Medulla oblongata (tissue), 1 donor: Measurements from ENCODE around the gene ATG101.

Experiments used
- DNase-seq: peaks from one replicate; pipeline ENCODE4 v3.0.0-alpha.2; 2015; ENCODE audit errors: extremely low spot score

The ATG101 gene

GRCh38 chr12:52057638-52058576 lies 11.9 kb upstream of the ATG101 start:
- DNase-seq = no peak

- no peak for DNase-seq
Observed at GRCh38 chr12:52058631-52059361, 11.0 kb upstream of the ATG101 start.

DNA sequence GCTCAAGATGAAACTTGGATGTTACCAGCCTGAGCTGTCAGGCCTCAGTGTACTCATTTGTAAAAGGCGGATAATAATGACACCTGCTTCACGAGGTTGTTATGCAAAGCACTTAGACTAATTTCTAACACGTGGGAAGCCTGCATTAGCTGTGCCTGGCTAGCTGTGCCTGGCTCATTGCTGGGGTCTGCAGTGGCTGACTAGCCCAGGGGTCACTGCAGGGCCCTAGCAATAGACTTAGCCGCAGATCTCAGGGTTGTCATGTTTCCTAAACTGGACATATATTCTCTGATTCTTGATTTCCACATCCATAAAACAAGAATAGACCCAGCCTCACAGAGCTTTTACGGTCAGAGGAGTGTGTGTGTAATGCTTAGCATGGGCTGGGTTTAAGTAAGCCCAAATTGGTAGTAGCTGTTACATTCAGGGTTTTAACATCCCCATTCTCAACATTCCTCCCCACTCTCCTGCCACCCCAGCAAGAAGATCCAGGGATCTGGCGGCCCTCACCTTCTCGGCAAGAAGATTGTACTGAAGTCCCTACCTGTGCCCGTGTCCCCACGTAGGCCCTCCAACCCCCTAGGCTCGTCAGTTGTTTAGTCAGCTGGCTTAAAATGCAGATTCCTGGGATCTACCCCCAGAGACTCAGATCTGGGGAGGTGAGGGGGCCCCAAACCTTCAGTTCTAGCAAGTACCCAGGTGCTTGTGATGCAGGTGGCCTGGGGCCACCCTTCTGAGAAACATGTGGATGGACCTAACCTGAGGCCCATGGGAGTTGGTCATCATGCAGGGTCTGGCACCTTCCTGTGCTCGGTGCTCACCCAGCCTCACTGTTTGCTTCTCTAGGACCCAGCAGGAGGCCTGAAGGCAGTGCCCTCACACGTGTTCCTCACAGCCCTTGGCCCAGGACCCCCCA lies 9.9 kb upstream of the ATG101 start:
- no peak for DNase-seq

DNA sequence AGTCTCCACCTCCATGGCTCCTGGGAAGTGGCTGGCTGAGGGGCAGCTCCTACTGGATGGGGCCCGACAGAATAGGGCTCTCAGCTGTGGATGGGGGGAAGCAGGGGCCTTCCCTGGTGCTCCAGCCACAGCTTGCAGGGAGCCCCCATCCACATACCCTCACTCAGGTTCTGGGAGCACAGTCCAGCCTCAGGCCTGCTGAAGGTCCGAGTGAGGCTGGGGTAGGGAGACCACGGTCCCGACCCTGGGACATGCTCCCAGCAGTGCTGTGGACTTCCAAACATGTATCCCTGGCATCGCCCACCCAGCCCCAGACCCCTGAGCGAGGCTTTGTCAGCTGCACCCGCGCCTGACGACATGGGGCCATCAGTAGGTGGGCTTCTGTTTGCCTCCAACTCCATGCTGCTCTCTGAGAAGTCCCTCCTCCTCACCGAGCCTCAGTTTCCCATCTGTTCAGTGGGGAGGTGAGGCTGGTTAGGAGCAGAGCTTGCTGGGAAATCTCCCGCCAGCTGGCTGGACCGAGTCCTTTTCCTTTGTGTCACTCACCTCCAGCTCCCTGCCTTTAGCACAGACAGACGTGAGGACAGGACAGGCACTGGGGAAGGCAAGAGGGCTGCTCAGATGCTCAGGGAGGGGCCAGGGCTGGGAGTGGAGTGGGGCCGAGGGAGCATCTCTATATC lies 9.1 kb upstream of the ATG101 start:
- DNase-seq = no peak

DNA sequence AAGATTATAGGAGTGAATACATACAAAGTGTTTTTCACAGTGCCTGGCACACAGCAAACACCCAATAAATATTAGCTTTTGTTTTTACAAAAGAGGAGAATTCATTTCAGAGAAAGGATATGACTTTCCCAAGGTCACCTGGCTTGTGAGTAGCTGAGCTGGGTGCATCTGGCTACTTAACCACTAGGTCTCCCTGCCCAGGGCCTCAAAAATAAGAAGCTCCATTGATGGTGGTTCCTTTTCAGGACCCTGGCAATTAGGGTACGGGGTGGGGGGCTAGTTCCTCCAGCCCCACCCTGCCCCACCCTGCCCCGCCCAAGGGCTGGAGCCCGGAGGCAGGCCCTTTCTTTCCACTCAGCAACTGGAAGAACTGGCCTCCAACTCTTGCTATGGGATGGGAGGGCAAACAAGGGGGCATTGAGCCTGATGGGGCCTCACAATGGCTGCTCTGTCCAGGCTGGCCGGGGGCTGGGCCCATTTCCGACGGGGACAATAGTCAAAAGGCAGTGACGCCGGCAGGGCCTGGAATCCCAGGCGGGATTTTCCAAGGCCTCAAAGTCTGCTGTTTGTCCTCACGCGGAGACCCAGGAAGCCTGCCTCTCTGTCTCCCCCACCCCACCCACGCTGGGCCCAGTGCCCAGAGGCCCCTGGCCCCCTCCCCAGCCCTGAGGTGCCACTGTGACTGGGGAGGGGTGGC lies 8.2 kb upstream of the ATG101 start:
- peak; percentile 94 for DNase-seq

DNA sequence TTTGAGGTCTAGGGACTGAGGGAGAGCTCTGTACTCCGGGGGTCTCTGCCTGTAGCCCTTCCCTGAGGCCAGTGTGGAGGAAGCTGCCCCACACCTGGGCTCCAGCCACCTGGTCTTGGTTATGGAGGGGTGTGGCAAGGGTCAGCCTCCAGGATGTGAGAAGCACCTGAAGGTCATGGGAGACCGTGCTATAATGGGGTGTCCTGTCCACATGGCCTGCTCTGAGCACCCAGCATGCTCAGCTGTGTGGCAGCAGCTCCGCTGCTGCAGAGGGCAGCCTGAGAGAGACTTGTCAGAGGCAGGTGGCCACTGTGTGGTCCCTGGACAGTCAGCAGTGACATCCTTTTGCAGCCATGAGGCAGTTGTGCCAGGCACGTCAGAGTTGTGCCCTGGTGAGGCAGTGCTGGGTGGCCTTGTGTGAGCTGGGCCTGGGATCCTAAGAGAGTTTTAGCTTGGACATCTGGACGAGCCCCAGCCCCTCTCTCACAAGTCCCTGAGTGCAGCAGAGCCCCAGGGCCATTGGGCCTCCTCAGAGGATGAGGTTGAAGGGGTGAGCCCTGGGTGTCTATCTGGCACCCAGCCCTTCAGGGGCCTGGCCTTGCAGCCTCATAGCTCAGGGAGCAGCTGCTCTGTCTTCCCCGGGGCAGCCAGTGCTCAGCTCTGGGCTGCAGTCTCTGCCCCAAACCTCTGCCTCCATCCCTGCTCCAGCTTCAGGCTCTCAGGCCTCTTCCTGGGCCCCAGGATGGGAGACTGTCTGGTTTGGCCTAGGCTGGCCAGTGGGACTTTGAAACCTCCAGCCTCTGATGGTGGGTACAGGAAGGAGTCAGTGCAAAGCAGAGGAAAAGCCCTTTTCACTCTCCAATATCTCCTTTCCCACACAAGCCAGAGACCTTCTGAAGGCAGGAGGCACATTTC lies 7.4 kb upstream of the ATG101 start:
- DNase-seq = no peak

DNA sequence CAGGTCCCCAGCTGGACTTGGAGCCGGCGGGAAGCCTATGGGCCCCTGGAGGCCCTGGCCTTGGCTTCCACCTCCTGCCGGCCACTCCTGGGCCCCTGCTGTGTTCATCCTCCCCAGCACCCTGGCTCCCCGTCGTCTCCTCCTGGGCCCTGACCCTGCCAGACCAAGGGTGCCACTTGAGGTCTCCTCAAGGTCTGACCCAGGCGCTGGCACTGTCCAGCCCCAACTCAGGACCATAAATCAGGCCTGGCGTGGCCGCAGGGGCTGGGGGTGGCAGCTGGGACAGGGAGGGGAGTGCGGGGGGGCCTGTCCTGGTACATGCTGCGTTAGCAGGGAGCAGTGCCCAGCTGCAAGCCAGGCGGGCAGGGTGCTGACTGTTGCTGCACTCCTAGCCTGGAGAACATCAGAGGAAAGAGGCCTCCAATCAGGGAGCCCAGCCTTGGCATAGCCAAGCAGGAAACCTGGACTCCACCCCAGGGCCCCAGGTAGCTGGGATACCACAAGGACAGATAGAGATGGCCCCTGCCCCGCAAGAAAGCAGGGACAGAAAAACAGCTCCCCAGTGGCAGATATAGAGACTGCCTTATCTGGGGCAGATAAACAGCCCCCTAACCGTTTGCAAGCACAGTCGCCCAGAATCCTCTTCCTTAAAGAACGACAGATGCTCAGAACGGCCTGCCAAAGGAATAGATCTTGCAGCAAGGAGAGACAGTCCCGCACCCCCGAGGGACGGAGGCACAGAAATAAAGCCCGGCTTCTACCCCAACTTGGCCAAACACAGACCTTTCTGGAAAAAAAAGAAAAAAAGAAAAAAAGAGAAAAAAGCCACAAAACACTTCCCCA lies 6.5 kb upstream of the ATG101 start:
- no peak for DNase-seq

DNA sequence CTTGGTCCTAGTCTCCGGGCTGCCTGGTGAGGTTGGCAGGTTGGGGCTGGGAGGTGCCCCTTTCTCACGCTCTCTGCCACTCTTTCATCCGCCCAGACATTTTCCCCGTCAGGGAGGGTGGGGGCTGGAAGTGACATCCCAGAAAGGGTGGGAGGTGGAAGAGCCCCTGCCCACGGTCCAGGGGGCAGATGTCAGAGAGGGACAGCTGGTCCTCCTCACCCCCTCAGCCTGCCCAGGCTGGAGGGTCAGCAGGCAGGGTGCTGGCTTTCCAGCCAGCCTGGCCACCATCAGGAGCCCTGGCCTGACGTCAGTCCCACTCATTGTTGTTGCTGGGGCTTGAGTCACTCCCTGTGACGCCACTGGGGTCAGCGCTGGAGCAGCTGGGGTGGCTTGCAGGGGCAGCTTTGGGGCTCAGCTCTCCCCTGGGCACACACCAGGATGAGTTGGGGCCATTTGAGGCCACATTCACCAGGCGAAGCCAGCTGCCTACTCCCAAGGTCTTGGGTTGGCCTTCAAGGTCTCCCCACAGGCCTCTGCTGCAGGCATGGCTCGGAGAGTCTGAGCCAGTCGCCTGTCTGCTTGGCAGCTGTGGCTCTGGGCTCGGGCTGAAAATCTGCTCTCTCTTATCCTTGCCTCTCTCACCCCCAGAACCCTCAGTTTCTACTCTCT lies 5.7 kb upstream of the ATG101 start:
- no peak for DNase-seq

DNA sequence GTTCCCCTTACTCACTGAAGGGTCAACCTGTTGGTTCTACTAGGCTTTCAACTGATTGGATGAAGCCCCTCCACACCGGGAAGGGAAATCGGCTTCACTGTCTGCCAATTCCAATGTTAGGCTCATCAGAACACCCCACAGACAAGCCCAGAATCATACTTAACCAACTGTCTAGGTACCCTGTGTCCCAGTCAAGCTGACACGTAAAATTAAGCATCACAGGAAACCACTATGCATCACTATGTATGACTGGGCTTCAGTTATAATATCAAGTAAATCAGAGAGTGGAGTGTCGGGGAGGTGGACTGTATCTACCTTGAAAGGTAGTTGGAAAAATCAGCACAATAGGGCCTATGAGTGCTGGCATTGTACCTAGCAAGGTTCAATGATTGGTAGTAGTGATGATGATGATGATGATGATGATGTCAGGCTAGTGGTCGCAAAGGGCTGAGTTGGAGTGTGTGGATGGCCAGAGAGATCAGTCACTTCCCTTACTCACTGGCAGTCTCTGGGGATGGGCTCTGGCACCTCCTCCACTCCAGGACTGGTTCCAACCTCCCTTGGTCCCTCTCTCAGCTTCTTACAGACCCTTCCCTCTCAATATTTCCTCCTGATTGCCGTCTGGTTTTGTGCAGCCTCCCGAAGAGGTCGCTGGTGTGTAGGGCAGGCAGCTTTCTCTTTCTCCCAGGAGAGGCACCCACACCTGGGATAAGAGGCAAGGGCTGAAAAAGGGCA lies 3.3 kb upstream of the ATG101 start:
- no peak for DNase-seq

DNA sequence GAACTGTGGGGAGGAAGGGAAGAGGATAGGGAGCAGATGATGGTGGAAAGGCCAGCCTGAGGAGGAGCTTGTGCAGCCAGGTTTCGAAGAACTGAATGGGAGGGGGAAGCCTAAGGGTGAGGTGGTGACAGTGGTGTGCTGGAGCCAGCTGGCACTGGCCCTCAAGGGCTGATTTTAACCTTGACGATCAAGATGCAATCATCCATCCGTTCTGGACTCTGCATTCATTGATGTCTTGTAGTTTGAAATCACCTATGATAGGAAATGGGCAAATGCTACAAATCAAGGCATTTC lies 2.8 kb upstream of the ATG101 start:
- no peak for DNase-seq

DNA sequence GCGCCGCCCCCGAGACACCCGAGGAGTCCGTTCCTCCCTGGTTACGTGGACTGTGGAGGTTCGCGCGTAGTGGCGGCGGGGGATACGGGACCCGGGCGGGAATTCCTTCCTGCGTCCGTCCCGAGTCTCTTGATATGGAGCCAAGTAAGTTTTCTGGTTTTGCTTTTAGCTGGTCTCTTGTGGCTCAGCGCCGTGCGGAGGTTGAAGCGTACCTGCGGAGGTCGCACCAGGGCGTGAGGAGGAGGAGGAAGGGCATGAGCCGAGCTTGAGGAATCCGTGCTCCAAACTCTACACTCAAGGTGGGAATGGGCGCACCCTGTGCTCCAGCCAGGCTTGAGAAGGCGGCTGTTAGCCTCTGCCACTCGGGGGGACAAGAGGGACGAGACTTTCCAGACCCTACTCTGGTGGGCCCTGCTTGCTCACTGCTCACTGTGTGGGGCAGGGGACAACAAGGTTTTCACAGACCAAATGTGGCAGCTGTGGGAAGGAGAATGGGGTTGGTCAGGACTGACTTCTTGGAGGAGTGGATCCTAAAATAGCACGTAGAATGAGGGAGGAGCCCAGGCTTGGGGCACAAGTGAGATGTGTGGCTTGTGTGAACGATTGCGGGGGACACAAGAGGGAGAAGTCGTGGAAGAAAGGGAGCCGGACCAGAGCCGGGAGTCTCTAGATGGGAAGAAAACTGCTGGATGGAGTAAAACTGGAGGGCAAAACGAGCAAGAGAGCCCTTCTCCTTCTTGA lies 577 bp downstream of the ATG101 start:
- DNase-seq = no peak

- no peak for DNase-seq
Observed at GRCh38 chr12:52073531-52074381, 4.0 kb downstream of the ATG101 start.

DNA sequence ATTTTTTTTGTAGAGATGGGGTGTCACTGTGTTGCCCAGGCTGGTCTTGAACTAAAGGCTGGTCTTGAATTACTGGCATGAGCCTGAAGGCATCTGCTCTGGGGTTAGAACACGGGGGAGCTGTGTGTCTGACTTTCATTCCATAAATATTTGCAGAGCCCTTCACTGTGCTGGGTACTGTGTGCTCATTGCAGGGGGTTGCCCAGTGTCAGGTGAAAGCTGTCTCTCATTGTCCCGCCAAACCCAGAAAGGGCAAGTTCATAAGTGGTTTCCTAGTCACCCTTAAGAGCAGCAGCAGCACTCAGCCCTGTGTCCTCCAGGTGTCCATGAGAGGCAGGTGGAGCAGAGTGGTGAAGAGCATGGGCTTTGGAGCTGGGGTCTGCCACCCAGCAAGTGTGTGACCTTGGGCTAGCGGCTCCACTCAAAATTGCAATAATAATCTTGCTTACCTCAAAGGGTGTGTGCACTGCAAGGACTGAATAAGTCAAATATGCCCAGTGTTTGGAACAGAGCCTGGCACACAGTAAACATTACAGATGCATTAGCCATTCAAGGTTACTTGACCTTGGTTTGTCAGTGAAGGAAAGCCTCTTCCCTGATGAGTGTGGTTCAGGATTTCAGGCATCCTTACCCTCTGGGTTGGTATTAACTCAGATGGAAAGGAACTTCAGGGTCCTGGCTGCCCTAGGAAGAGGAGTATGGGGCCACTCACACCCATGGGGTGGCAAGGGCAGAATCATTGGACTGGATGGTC lies 5.4 kb downstream of the ATG101 start:
- DNase-seq = no peak

DNA sequence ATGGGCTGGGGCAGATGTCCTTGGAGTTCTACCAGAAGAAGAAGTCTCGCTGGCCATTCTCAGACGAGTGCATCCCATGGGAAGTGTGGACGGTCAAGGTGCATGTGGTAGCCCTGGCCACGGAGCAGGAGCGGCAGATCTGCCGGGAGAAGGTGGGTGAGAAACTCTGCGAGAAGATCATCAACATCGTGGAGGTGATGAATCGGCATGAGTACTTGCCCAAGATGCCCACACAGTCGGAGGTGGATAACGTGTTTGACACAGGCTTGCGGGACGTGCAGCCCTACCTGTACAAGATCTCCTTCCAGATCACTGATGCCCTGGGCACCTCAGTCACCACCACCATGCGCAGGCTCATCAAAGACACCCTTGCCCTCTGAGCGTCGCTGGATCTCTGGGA lies 7.0 kb downstream of the ATG101 start:
- no peak for DNase-seq

GRCh38 chr12:52078276-52078675 lies 8.5 kb downstream of the ATG101 start:
- no peak for DNase-seq
